Measurements from ENCODE around the gene VASP.
A peak's percentile ranks its signal among the peaks of the same experiment; 100 is the strongest.

VASP gene

GRCh38 chr19:45506989-45507871 is at the start of gene VASP:
TSS of gene VASP (plus strand) at chr19:45507479. CDS start at chr19:45507772, 293 bp downstream.
- peak; percentile 81 for DNase-seq (ENCODE audit: low spot score)

GRCh38 chr19:45457776-45458175 is 49.5 kb upstream of the VASP start:
- no peak for DNase-seq (ENCODE audit: low spot score)

GRCh38 chr19:45460807-45461347 is 46.4 kb upstream of the VASP start:
- no peak for DNase-seq (ENCODE audit: low spot score)

DNA sequence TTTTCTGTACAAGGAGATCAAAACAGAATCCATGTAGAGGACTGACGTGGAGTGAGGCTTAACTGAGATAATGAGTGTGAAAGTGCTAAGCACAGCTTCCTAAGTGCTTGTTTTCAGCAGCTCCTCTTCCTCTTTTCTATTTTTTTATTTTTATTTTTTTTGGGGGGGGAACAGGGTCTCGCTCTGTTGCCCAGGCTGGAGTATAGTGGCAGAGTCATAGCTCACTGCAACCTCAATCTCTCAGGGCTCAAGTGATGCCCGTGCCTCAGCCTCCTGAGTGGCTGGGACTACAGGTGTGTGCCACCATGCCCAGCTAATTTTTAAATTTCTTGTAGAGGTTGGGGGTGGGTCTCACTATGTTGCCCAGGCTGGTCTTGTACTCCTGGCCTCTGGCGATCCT is 45.1 kb upstream of the VASP start:
- DNase-seq (ENCODE audit: low spot score): no peak

GRCh38 chr19:45463241-45463640 is 44.0 kb upstream of the VASP start:
- DNase-seq (ENCODE audit: low spot score): no peak

DNA sequence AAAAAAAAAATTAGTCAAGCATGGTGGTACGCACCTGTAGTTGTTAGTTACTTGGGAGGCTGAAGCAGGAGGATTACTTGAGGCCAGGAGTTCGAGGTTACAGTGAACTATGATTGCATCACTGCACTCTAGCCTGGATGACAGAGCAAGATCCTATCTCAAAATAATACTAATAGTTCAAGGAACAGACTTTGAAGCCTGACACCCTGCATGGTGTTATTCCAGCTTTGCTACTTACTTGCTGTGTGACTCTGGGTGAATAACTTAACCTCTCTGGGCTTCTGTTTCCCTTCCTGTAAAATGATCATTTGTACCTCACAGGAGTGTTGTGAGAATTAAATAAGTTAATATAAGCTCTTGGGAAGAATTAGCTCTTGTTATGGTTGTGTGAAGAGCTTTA is 43.0 kb upstream of the VASP start:
- DNase-seq (ENCODE audit: low spot score): no peak

DNA sequence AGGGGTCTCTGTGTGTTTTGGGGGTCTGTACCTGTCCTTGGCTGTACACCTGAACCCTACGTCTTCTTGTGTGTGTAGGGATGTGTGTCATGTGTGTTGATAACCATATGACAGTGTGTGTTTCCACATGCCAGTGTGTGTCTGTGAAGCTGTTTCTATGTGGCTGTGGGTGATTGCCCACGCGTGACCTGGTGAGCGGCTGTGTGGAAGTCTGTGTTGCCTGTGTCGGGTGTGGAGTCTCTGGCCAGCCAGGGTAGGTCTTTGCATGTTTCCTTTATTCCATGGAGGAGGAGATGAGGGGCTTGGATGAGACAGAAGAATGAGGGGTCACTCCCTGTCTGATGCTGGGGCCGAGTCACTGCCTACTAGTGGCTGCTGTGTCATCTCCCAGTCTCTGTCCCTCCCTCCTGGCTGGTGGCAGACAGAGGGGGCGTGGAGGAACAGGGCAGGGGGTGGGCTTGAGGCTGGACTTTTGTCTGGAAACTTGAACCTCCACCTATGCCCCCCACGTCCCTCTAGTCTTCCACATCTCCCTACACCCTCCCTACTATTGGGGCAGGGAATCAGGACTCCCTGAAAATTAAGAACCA is 42.3 kb upstream of the VASP start:
- DNase-seq (ENCODE audit: low spot score): no peak

DNA sequence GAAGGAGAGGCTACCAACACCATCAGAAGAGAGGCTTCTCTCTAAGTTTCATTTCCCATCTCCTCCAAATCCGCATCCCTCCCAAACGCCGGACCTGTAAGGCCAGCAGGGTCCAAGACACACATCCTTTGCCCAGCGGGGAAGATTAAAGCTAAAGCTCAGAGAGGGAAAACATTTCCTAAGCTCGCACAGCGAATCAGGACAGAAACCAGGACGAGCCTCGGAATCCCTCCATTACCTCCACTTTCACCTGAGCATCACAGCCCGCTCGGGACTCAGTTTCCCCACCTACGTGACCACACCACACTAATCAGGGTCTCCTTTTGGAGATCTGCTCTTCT is 40.2 kb upstream of the VASP start:
- DNase-seq (ENCODE audit: low spot score): no peak

DNA sequence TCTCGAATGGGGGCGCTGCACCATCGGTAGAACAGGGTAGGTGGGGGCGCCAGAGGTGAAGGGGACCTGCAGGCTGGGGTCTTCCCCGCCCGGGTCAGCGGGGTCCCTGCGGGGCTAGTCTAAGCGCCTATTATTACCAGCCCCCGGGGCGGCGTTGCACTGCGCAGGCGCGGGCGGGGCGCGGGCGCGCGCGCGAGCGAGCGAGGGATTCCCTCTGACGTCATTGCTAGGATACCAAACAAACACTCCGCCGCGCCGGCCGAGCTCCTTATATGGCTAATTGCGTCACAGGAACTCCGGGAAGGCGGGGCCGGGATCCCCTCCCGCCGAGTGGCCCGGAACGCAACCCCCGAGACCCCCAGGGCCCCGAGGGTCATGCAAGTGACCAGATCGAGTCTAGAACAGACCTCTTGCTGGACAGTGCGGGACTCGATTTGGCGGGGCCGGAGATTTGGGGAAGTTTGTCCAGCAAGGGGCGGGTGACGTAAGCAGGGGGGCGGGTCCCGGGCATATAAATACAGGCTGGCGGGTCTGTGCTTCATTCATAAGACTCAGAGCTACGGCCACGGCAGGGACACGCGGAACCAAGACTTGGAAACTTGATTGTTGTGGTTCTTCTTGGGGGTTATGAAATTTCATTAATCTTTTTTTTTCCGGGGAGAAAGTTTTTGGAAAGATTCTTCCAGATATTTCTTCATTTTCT is 39.7 kb upstream of the VASP start, which contains the start of gene FOSB:
FOSB (plus strand) TSS at position 541 of the 703 bp plus-strand sequence. CDS start 591 bp downstream, outside the sequence.
- DNase-seq (ENCODE audit: low spot score): peak; percentile 96

DNA sequence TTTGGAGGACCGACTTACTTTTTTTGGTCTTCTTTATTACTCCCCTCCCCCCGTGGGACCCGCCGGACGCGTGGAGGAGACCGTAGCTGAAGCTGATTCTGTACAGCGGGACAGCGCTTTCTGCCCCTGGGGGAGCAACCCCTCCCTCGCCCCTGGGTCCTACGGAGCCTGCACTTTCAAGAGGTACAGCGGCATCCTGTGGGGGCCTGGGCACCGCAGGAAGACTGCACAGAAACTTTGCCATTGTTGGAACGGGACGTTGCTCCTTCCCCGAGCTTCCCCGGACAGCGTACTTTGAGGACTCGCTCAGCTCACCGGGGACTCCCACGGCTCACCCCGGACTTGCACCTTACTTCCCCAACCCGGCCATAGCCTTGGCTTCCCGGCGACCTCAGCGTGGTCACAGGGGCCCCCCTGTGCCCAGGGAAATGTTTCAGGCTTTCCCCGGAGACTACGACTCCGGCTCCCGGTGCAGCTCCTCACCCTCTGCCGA is 39.1 kb upstream of the VASP start:
- no peak for DNase-seq (ENCODE audit: low spot score)

DNA sequence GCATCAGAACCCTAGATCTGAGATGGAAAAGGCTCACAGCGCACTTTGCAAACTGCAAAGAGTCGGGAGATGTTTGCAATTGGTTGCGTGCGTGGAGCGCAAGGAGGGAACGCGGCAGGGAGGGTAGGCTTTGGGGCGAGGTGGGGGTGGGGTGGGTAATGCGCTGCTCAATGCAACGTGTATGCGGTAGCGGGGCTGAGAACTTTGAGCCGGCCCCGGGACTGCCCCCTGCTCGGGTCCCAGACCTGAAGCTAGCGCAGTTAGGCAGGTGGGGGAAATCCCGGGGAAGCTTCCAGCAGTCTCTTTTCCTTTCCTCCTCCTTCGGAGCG is 38.5 kb upstream of the VASP start:
- DNase-seq (ENCODE audit: low spot score): no peak

DNA sequence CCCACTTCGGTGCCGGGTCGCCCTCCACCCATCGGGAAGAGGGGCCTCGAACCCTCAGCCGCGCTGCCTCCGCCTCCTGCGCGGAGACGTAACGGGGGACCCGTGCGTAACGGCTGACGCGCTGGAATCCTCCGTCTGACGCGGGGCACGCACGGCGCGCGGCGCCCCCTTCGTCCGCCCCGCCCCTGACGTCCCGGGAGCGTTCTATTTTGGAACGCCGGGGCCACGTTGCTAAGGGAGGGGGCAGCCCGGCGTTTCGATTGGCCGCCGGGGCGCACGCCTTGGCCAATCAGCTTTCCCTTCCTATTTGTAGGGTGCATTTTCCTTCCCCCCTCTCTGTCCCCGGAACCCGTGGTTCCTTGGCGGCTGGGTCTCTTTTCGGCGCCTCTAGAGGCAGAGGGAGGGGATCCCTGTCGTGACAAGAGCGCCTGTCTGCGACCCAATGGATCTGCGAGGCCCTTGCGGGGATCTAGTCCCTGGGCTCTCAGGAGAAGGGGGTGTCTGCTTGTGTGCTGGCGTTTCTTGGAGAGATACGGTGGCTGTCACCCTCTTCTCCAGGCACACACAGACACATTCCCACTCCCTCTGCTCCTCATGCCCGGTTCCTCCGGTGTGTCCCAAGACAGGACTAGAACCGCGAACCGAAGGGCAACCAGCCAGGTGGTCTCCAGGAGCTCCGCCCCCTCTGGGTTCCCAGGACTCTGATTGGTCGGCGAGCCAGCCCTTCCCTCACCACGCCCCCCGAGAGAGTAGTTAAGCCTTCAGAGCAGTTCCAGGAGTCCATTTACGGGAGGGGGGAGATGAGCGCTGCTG is 37.9 kb upstream of the VASP start:
- peak; percentile 95 for DNase-seq (ENCODE audit: low spot score)

DNA sequence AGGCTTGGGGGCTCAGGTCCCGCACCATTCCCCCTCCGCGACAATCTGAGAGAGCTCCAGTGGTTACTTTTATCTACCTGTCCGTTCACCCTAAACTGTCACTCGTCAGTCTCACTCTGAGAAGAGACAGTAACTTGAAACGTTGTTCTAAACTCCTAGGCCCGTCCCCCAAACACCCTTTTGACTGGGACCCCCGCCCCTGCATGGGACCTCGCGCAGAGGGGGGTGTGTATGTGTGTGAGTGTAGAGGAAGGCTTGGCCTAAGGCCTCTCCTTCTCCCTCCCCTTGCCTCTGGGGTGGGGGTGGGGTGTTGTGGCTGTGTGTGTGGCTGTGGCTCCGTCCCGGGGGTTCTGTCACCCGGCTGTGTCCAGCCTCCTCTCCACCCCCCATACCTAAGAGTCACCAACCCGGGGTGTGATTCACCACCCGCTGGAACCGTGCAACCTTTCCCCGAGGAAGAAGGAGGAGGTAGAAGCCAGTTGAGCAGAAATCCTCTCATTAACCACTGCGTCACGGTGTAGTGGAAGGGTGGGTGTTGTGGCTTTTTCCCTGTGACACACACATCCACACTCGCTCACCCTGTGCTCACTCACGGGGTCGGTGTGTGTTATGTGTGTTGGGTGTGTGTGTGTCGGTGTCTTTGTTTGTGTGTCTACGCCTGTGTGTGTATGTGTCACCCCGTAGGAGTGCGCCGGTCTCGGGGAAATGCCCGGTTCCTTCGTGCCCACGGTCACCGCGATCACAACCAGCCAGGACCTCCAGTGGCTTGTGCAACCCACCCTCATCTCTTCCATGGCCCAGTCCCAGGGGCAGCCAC is 37.1 kb upstream of the VASP start:
- DNase-seq (ENCODE audit: low spot score): no peak

DNA sequence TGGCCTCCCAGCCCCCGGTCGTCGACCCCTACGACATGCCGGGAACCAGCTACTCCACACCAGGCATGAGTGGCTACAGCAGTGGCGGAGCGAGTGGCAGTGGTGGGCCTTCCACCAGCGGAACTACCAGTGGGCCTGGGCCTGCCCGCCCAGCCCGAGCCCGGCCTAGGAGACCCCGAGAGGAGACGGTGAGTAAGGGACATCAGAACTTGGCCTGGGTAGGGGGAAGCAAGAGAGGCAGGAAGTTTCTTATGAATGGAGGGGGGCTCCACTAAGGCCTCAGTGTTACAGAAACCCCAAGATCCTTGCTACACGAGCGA is 36.6 kb upstream of the VASP start:
- no peak for DNase-seq (ENCODE audit: low spot score)

DNA sequence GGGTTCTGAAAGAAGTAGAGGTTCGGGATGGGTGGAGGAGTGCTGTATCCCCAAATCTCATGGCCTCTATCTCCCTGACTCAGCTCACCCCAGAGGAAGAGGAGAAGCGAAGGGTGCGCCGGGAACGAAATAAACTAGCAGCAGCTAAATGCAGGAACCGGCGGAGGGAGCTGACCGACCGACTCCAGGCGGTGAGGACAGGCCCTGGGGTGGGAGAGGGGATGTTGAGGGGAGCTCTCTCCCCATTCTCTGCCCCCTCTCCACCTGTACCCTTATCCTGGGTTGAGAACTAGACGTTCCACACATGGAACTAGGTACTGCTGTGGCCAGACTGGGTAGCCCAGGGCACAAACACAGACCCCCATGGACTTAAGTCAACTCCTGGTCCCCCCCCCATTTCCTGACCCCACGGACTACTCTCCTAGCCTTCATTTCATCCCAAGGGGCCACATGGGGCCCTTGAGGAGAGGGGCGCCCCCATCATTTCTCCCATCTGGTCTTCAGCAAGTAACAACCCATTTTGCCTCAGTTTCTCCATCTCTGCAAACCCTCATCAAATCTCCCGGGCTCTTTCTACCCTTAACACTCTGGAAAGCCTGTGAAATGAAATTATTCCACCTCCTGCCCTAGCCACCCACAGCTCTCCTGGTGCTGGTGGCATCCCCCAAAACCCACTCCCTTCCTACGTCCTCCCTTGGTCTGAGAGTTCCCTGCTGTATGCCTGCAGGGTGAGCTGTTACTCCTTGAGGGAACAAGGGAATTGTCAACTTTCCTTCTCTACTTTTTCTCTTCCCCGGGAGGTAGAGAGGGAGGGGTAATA is 36.0 kb upstream of the VASP start:
- no peak for DNase-seq (ENCODE audit: low spot score)

DNA sequence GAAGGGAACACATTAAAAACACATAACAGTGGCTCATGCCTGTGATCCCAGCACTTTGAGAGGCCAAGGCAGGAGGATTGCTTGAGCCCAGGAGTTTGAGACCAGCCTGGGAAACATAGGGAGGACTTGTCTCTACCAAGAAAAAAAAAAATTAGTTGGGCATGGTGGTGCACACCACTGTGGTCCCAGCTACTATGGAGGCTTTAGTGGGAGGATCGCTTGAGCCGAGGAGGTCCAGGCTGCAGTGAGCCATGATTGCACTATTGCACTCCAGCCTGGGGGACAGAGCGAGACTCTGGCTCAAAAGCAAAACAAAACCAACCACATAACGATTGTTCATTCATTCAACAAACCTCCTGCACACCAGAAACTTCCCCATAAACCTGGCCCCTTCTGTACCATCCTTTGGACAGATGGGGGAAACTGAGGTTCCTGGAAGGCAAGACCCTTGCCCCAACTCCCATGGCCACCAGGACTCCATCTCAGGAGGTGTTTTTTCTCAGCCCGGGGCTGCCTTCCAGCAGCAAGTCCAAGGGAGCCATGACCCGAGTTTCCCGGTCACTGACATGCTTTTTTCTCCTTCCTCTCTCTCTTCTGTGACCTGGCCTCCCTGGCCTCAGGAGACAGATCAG is 35.2 kb upstream of the VASP start:
- DNase-seq (ENCODE audit: low spot score): no peak

DNA sequence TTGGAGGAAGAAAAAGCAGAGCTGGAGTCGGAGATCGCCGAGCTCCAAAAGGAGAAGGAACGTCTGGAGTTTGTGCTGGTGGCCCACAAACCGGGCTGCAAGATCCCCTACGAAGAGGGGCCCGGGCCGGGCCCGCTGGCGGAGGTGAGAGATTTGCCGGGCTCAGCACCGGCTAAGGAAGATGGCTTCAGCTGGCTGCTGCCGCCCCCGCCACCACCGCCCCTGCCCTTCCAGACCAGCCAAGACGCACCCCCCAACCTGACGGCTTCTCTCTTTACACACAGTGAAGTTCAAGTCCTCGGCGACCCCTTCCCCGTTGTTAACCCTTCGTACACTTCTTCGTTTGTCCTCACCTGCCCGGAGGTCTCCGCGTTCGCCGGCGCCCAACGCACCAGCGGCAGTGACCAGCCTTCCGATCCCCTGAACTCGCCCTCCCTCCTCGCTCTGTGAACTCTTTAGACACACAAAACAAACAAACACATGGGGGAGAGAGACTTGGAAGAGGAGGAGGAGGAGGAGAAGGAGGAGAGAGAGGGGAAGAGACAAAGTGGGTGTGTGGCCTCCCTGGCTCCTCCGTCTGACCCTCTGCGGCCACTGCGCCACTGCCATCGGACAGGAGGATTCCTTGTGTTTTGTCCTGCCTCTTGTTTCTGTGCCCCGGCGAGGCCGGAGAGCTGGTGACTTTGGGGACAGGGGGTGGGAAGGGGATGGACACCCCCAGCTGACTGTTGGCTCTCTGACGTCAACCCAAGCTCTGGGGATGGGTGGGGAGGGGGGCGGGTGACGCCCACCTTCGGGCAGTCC is 34.5 kb upstream of the VASP start:
- no peak for DNase-seq (ENCODE audit: low spot score)

DNA sequence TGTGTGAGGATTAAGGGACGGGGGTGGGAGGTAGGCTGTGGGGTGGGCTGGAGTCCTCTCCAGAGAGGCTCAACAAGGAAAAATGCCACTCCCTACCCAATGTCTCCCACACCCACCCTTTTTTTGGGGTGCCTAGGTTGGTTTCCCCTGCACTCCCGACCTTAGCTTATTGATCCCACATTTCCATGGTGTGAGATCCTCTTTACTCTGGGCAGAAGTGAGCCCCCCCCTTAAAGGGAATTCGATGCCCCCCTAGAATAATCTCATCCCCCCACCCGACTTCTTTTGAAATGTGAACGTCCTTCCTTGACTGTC is 34.0 kb upstream of the VASP start:
- no peak for DNase-seq (ENCODE audit: low spot score)
